GM23338 (cell line): ENCODE measurements around the gene UPP2. TPM values are rescaled to one million over a fixed set of nuclear protein-coding genes. Genes with fewer than 3 reads are reported as not detected.

Source experiments
- ATAC-seq: fragments of 200-7000 bp; cut with Tn5 transposase; 3 replicates; pipeline ENCODE4 v1.9.1; 2020
- DNase-seq: peaks from one replicate; pipeline ENCODE4 v3.0.0-alpha.2; 2015; ENCODE audit warnings: low spot score
- H2AFZ ChIP-seq: fragments of 200-600 bp; sonication (generic); 2 replicates; pipeline ENCODE4 v1.8.0; 2016; ENCODE audit warnings: antibody characterized with exemption, mild to moderate bottlenecking, moderate library complexity
- H3F3A ChIP-seq: fragments of 200-600 bp; sonication (generic); replicated peaks from 2 replicates; pipeline ENCODE4 v1.8.0; 2017; ENCODE audit warnings: antibody characterized with exemption, mixed run types, low read depth
- H3K27ac ChIP-seq: fragments of 200-600 bp; sonication (generic); 2 replicates; pipeline ENCODE4 v1.6.1; 2016; ENCODE audit warnings: low read depth
- H3K27me3 ChIP-seq: fragments of 200-600 bp; sonication (generic); 2 replicates; pipeline ENCODE4 v1.8.0; 2016; ENCODE audit warnings: mild to moderate bottlenecking, mixed run types, moderate library complexity; ENCODE audit not compliant: insufficient read depth
- H3K36me3 ChIP-seq: fragments of 200-600 bp; sonication (generic); 2 replicates; pipeline ENCODE4 v1.8.0; 2016; ENCODE audit warnings: mild to moderate bottlenecking; ENCODE audit not compliant: insufficient read depth
- H3K4me1 ChIP-seq: fragments of 200-600 bp; sonication (generic); 2 replicates; pipeline ENCODE4 v1.8.0; 2016; ENCODE audit warnings: mild to moderate bottlenecking, moderate library complexity; ENCODE audit not compliant: insufficient read depth
- H3K4me2 ChIP-seq: fragments of 200-600 bp; sonication (generic); 2 replicates; pipeline ENCODE4 v1.7.1; 2017; ENCODE audit warnings: mixed run types
- H3K4me3 ChIP-seq: fragments of 200-600 bp; sonication (generic); 2 replicates; pipeline ENCODE4 v1.6.1; 2016; ENCODE audit warnings: mixed run types
- H3K79me2 ChIP-seq: fragments of 200-600 bp; sonication (generic); replicated peaks from 2 replicates; pipeline ENCODE4 v1.8.0; 2017; ENCODE audit warnings: mild to moderate bottlenecking; ENCODE audit not compliant: insufficient read depth
- H3K9me2 ChIP-seq: fragments of 200-600 bp; sonication (generic); 2 replicates; pipeline ENCODE4 v1.8.0; 2017; ENCODE audit not compliant: insufficient read depth
- H4K20me1 ChIP-seq: fragments of 200-600 bp; sonication (generic); replicated peaks from 2 replicates; pipeline ENCODE4 v1.8.0; 2017; ENCODE audit warnings: mild to moderate bottlenecking; ENCODE audit not compliant: insufficient read depth
- H3K27ac Mint-ChIP-seq: 2 replicates; pipeline ENCODE4 v1.8.0; 2020; ENCODE audit warnings: inconsistent platforms, mild to moderate bottlenecking, moderate library complexity, mixed read lengths
- H3K27me3 Mint-ChIP-seq: 3 replicates; pipeline ENCODE4 v1.8.0; 2022; ENCODE audit warnings: low read depth, mild to moderate bottlenecking, moderate library complexity, mixed read lengths, inconsistent platforms; ENCODE audit not compliant: insufficient read depth, poor library complexity
- H3K36me3 Mint-ChIP-seq: 3 replicates; pipeline ENCODE4 v1.8.0; 2021; ENCODE audit warnings: low read depth, mild to moderate bottlenecking, inconsistent platforms, moderate library complexity, mixed read lengths
- H3K4me1 Mint-ChIP-seq: 3 replicates; pipeline ENCODE4 v1.8.0; 2020; ENCODE audit warnings: mild to moderate bottlenecking, inconsistent platforms, mixed read lengths
- H3K4me3 Mint-ChIP-seq: 3 replicates; pipeline ENCODE4 v1.8.0; 2021; ENCODE audit warnings: moderate library complexity, mild to moderate bottlenecking, inconsistent platforms, mixed read lengths
- H3K9me3 Mint-ChIP-seq: 3 replicates; pipeline ENCODE4 v1.8.0; 2020; ENCODE audit warnings: moderate library complexity, mild to moderate bottlenecking, inconsistent platforms, mixed read lengths
- CREB1 ChIP-seq: fragments of 250-450 bp; sonication (Bioruptor Pico); IDR thresholded peaks from 2 replicates; pipeline ENCODE4 v1.5.0; 2020; ENCODE audit warnings: low read depth, mild to moderate bottlenecking, moderate library complexity
- EZH2 ChIP-seq: fragments of 200-600 bp; sonication (generic); IDR thresholded peaks from one replicate; pipeline ENCODE4 v1.8.0; 2017; ENCODE audit warnings: antibody characterized with exemption, mild to moderate bottlenecking, low read depth; ENCODE audit not compliant: unreplicated experiment
- EZH2phosphoT487 ChIP-seq: fragments of 200-600 bp; sonication (generic); IDR thresholded peaks from one replicate; pipeline ENCODE4 v1.8.1; 2018; ENCODE audit warnings: antibody characterized with exemption; ENCODE audit not compliant: unreplicated experiment
- JUNB ChIP-seq: IDR thresholded peaks from one replicate; pipeline ENCODE4 v1.6.1; 2016; ENCODE audit warnings: antibody characterized with exemption; ENCODE audit not compliant: unreplicated experiment
- NANOG ChIP-seq: IDR thresholded peaks from 2 replicates; pipeline ENCODE4 v1.6.1; 2016; ENCODE audit warnings: antibody characterized with exemption, borderline replicate concordance
- POLR2AphosphoS5 ChIP-seq: IDR thresholded peaks from 2 replicates; pipeline ENCODE4 v1.6.1; 2016; ENCODE audit warnings: antibody characterized with exemption, low read depth
- STAT1 ChIP-seq: IDR thresholded peaks from one replicate; pipeline ENCODE4 v1.6.1; 2016; ENCODE audit warnings: antibody characterized with exemption; ENCODE audit not compliant: unreplicated experiment
- ZNF114 ChIP-seq: fragments of 250-450 bp; sonication (Bioruptor Pico); IDR thresholded peaks from 2 replicates; pipeline ENCODE4 v1.5.0; 2020; ENCODE audit warnings: mild to moderate bottlenecking, moderate library complexity
- ZNF331 ChIP-seq: fragments of 250-450 bp; sonication (Bioruptor Pico); IDR thresholded peaks from 2 replicates; pipeline ENCODE4 v1.5.0; 2020; ENCODE audit warnings: low read depth, mild to moderate bottlenecking, moderate library complexity
- polyA plus RNA-seq: library from polyadenylated mRNA; unstranded; fragments of >200 nt; fragmentation: Nextera tagmentation; extraction: Ambion mirVana; gene quantifications from 2 replicates; pipeline ENCODE4 v1.2.1, GENCODE V29; 2016
- total RNA-seq: library from RNA; depleted of rRNA; stranded (reverse); fragments of >200 nt; shearing (Covaris generic); gene quantifications from 2 replicates; pipeline ENCODE4 v1.2.3, GENCODE V29; 2014
- TF ChIP-seq, protein P1 (sequence below): IDR thresholded peaks from 2 replicates; pipeline ENCODE4 v1.6.1; 2016; ENCODE audit warnings: antibody characterized with exemption
- TF ChIP-seq, protein P2 (sequence below): fragments of 250-450 bp; sonication (Bioruptor Pico); IDR thresholded peaks from 2 replicates; pipeline ENCODE4 v1.5.0; 2020; ENCODE audit warnings: mild to moderate bottlenecking, moderate library complexity
- TF ChIP-seq, protein P3 (sequence below): IDR thresholded peaks from one replicate; pipeline ENCODE4 v1.6.1; 2018; ENCODE audit warnings: antibody characterized with exemption; ENCODE audit not compliant: unreplicated experiment
- TF ChIP-seq, protein P4 (sequence below), 2 experiments: fragments of 200-600 bp in 1 of 2; sonication (generic) in 1 of 2; conservative IDR thresholded peaks; 2 replicates each; pipeline versions ENCODE4 v1.5.1 to v1.6.1; 2016 to 2017; ENCODE audit warnings: antibody characterized with exemption in 2 of 2, low read depth in 2 of 2, mild to moderate bottlenecking in 2 of 2, moderate library complexity in 1 of 2

The UPP2 gene
- total and polyA plus RNA-seq, 2 experiments from 2014 or later: not detected

DNA sequence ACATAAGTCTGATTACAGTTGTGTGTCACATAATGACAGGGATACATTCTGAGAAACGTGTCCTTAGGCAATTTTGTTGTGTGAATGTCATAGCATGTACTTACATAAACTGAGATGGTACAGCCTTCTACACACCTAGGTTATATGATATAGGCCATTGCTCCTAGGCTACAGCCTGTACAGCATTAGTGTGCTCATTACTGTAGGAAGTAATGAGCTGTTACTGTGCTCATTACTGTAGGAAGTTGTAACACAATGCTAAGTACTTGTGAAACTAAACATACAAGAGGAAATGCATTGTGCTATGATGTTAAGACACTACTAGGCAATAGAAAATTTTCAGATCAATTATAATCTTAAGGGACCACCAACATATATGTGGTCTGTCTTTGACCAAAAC lies 72.8 kb downstream of the UPP2 start:
- Histone ChIP-seq H3K9me2 (no peaks in the 10 kb centered on the region), H3K27me3 (no peaks in the 10 kb centered on the region), H2AFZ (no peak overlapping the region), H3F3A (no peaks in the 10 kb centered on the region), H3K79me2 (no peaks in the 10 kb centered on the region), H3K4me1 (0 out of 2 replicates have a peak, but pooled peaks cover 7% of the 10 kb centered on the region), H4K20me1 (no peaks in the 10 kb centered on the region), H3K27ac (no peak overlapping the region), H3K36me3 (no peaks in the 10 kb centered on the region), H3K4me3 (no peak overlapping the region), H3K4me2 (no peak overlapping the region)
- peaks cover 3% of the 10 kb centered on the region for H3K27me3 Mint-ChIP-seq
- H3K9me3 Mint-ChIP-seq: no peaks in the 10 kb centered on the region
- no peak overlapping the region for H3K27ac Mint-ChIP-seq
- H3K4me1 Mint-ChIP-seq: peaks cover 3% of the 10 kb centered on the region
- DNase-seq: no peak
- ATAC-seq: no peak
- no peaks in the 10 kb centered on the region for H3K36me3 Mint-ChIP-seq
- TF ChIP-seq, protein P1, sequence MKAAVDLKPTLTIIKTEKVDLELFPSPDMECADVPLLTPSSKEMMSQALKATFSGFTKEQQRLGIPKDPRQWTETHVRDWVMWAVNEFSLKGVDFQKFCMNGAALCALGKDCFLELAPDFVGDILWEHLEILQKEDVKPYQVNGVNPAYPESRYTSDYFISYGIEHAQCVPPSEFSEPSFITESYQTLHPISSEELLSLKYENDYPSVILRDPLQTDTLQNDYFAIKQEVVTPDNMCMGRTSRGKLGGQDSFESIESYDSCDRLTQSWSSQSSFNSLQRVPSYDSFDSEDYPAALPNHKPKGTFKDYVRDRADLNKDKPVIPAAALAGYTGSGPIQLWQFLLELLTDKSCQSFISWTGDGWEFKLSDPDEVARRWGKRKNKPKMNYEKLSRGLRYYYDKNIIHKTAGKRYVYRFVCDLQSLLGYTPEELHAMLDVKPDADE: no peak
- no peak for TF ChIP-seq ZNF331 (CRISPR knock-in tag)
- no peak for TF ChIP-seq EZH2phosphoT487
- TF ChIP-seq CREB1 (CRISPR knock-in tag): no peak
- TF ChIP-seq JUNB: no peak
- TF ChIP-seq, protein P2, sequence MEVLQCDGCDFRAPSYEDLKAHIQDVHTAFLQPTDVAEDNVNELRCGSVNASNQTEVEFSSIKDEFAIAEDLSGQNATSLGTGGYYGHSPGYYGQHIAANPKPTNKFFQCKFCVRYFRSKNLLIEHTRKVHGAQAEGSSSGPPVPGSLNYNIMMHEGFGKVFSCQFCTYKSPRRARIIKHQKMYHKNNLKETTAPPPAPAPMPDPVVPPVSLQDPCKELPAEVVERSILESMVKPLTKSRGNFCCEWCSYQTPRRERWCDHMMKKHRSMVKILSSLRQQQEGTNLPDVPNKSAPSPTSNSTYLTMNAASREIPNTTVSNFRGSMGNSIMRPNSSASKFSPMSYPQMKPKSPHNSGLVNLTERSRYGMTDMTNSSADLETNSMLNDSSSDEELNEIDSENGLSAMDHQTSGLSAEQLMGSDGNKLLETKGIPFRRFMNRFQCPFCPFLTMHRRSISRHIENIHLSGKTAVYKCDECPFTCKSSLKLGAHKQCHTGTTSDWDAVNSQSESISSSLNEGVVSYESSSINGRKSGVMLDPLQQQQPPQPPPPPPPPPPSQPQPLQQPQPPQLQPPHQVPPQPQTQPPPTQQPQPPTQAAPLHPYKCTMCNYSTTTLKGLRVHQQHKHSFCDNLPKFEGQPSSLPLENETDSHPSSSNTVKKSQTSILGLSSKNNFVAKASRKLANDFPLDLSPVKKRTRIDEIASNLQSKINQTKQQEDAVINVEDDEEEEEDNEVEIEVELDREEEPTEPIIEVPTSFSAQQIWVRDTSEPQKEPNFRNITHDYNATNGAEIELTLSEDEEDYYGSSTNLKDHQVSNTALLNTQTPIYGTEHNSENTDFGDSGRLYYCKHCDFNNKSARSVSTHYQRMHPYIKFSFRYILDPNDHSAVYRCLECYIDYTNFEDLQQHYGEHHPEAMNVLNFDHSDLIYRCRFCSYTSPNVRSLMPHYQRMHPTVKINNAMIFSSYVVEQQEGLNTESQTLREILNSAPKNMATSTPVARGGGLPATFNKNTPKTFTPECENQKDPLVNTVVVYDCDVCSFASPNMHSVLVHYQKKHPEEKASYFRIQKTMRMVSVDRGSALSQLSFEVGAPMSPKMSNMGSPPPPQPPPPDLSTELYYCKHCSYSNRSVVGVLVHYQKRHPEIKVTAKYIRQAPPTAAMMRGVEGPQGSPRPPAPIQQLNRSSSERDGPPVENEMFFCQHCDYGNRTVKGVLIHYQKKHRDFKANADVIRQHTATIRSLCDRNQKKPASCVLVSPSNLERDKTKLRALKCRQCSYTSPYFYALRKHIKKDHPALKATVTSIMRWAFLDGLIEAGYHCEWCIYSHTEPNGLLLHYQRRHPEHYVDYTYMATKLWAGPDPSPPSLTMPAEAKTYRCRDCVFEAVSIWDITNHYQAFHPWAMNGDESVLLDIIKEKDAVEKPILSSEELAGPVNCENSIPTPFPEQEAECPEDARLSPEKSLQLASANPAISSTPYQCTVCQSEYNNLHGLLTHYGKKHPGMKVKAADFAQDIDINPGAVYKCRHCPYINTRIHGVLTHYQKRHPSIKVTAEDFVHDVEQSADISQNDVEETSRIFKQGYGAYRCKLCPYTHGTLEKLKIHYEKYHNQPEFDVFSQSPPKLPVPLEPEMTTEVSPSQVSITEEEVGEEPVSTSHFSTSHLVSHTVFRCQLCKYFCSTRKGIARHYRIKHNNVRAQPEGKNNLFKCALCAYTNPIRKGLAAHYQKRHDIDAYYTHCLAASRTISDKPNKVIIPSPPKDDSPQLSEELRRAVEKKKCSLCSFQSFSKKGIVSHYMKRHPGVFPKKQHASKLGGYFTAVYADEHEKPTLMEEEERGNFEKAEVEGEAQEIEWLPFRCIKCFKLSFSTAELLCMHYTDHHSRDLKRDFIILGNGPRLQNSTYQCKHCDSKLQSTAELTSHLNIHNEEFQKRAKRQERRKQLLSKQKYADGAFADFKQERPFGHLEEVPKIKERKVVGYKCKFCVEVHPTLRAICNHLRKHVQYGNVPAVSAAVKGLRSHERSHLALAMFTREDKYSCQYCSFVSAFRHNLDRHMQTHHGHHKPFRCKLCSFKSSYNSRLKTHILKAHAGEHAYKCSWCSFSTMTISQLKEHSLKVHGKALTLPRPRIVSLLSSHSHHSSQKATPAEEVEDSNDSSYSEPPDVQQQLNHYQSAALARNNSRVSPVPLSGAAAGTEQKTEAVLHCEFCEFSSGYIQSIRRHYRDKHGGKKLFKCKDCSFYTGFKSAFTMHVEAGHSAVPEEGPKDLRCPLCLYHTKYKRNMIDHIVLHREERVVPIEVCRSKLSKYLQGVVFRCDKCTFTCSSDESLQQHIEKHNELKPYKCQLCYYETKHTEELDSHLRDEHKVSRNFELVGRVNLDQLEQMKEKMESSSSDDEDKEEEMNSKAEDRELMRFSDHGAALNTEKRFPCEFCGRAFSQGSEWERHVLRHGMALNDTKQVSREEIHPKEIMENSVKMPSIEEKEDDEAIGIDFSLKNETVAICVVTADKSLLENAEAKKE: no peak
- no peak for TF ChIP-seq ZNF114 (CRISPR knock-in tag)
- no peak for TF ChIP-seq STAT1
- TF ChIP-seq, protein P3, sequence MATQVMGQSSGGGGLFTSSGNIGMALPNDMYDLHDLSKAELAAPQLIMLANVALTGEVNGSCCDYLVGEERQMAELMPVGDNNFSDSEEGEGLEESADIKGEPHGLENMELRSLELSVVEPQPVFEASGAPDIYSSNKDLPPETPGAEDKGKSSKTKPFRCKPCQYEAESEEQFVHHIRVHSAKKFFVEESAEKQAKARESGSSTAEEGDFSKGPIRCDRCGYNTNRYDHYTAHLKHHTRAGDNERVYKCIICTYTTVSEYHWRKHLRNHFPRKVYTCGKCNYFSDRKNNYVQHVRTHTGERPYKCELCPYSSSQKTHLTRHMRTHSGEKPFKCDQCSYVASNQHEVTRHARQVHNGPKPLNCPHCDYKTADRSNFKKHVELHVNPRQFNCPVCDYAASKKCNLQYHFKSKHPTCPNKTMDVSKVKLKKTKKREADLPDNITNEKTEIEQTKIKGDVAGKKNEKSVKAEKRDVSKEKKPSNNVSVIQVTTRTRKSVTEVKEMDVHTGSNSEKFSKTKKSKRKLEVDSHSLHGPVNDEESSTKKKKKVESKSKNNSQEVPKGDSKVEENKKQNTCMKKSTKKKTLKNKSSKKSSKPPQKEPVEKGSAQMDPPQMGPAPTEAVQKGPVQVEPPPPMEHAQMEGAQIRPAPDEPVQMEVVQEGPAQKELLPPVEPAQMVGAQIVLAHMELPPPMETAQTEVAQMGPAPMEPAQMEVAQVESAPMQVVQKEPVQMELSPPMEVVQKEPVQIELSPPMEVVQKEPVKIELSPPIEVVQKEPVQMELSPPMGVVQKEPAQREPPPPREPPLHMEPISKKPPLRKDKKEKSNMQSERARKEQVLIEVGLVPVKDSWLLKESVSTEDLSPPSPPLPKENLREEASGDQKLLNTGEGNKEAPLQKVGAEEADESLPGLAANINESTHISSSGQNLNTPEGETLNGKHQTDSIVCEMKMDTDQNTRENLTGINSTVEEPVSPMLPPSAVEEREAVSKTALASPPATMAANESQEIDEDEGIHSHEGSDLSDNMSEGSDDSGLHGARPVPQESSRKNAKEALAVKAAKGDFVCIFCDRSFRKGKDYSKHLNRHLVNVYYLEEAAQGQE: no peak
- TF ChIP-seq EZH2: no peak
- no peak for TF ChIP-seq POLR2AphosphoS5
- no peak for TF ChIP-seq NANOG
- TF ChIP-seq, protein P4, sequence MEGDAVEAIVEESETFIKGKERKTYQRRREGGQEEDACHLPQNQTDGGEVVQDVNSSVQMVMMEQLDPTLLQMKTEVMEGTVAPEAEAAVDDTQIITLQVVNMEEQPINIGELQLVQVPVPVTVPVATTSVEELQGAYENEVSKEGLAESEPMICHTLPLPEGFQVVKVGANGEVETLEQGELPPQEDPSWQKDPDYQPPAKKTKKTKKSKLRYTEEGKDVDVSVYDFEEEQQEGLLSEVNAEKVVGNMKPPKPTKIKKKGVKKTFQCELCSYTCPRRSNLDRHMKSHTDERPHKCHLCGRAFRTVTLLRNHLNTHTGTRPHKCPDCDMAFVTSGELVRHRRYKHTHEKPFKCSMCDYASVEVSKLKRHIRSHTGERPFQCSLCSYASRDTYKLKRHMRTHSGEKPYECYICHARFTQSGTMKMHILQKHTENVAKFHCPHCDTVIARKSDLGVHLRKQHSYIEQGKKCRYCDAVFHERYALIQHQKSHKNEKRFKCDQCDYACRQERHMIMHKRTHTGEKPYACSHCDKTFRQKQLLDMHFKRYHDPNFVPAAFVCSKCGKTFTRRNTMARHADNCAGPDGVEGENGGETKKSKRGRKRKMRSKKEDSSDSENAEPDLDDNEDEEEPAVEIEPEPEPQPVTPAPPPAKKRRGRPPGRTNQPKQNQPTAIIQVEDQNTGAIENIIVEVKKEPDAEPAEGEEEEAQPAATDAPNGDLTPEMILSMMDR (conservative IDR thresholded peaks at IDR 0.05; ENCODE audit: low read depth in 2 of 2): no peak
- H3K4me3 Mint-ChIP-seq: no peak overlapping the region
